ENCODE results near the gene PRKCE. TPM values are rescaled to one million over a fixed set of nuclear protein-coding genes. Genes with fewer than 3 reads are reported as not detected.

PRKCE gene
- total and polyA plus RNA-seq, 2 donors (not counting 1 experiment from before 2014, with no cell fraction given) = 23.6 to 271 TPM

- no peak for DNase-seq
- Histone ChIP-seq H3K36me3 (replicated peaks in 1 of 2; ENCODE audit: control extremely low read depth in 1 of 2, control insufficient read depth in 1 of 2, extremely low read depth in 1 of 2, insufficient read depth in 2 of 2, low read length in 1 of 2) (peaks cover 1 to 75% of the 10 kb centered on the region in 2 experiments), H2AFZ (ENCODE audit: insufficient read depth, low read depth, low read length, poor library complexity, severe bottlenecking) (no peak overlapping the region), H3K79me2 (ENCODE audit: control insufficient read depth, insufficient read depth, low read length) (no peaks in the 10 kb centered on the region), H3K4me1 (ENCODE audit: control insufficient read depth in 2 of 2, insufficient read depth in 2 of 2, low read length in 2 of 2) (no peaks in the 10 kb centered on the region), H4K20me1 (ENCODE audit: control insufficient read depth, insufficient read depth, low read length, poor library complexity, severe bottlenecking) (no peaks in the 10 kb centered on the region), H3K4me2 (replicated peaks; ENCODE audit: low read depth, low read length, poor library complexity, severe bottlenecking) (no peak overlapping the region), H3K4me3 (ENCODE audit: control extremely low read depth in 1 of 5, extremely low read depth in 1 of 5, insufficient read depth in 1 of 5, low read depth in 2 of 5, low read length in 4 of 5) (no peak overlapping the region), H3K27ac (ENCODE audit: low read length in 2 of 2) (no peak overlapping the region), H3K27me3 (replicated peaks in 1 of 4; ENCODE audit: control extremely low read depth in 1 of 4, control insufficient read depth in 3 of 4, insufficient read depth in 4 of 4, low read length in 3 of 4) (no peaks in the 10 kb centered on the region), H3K9me3 (ENCODE audit: control extremely low read depth in 1 of 3, control insufficient read depth in 2 of 3, insufficient read depth in 1 of 3, low read length in 2 of 3) (no peaks in the 10 kb centered on the region), H3K9ac (ENCODE audit: low read length) (no peak overlapping the region)
- TF ChIP-seq CTCF (IDR thresholded peaks at IDR 0.05) (no peak), EZH2 (IDR thresholded peaks at IDR 0.05; ENCODE audit: borderline replicate concordance, insufficient read depth, low read depth, low read length, poor library complexity, severe bottlenecking) (no peak)
- no peak overlapping the region for H3K4me3 Mint-ChIP-seq
- H3K27me3 Mint-ChIP-seq = no peaks in the 10 kb centered on the region
- POLR2A ChIA-PET = no interaction called here
- no peak overlapping the region for H3K27ac Mint-ChIP-seq
- H3K4me1 Mint-ChIP-seq = no peaks in the 10 kb centered on the region
- 100% methylated on average over 1 of the region's 4 CpGs for WGBS (ENCODE audit: insufficient coverage)
- intact Hi-C loops (cut with micrococcal nuclease) = no loop called here
- H3K9me3 Mint-ChIP-seq (ENCODE audit: insufficient read depth) = no peaks in the 10 kb centered on the region
- no peak for ATAC-seq (ENCODE audit: low read depth)
- CTCF ChIA-PET = no interaction called here
These were observed 507.2 kb downstream of the PRKCE start for GRCh38 chr2:46158661-46159060.

GRCh38 chr2:46160326-46160725 is 508.9 kb downstream of the PRKCE start:
- H3K4me3 ChIP-seq (ENCODE audit: control extremely low read depth in 1 of 5, extremely low read depth in 1 of 5, insufficient read depth in 1 of 5, low read depth in 2 of 5, low read length in 4 of 5) = no peak overlapping the region
- no peak overlapping the region for H3K9ac ChIP-seq (ENCODE audit: low read length)
- H3K79me2 ChIP-seq (ENCODE audit: control insufficient read depth, insufficient read depth, low read length) = no peaks in the 10 kb centered on the region
- H3K4me2 ChIP-seq (replicated peaks; ENCODE audit: low read depth, low read length, poor library complexity, severe bottlenecking) = no peak overlapping the region
- H4K20me1 ChIP-seq (ENCODE audit: control insufficient read depth, insufficient read depth, low read length, poor library complexity, severe bottlenecking) = no peaks in the 10 kb centered on the region
- H2AFZ ChIP-seq (ENCODE audit: insufficient read depth, low read depth, low read length, poor library complexity, severe bottlenecking) = no peak overlapping the region
- no peaks in the 10 kb centered on the region for H3K9me3 ChIP-seq (ENCODE audit: control extremely low read depth in 1 of 3, control insufficient read depth in 2 of 3, insufficient read depth in 1 of 3, low read length in 2 of 3)
- POLR2A ChIA-PET = no interaction called here
- H3K36me3 ChIP-seq (replicated peaks in 1 of 2; ENCODE audit: control extremely low read depth in 1 of 2, control insufficient read depth in 1 of 2, extremely low read depth in 1 of 2, insufficient read depth in 2 of 2, low read length in 1 of 2) = peaks cover 1 to 82% of the 10 kb centered on the region in 2 experiments
- H3K4me1 Mint-ChIP-seq = no peaks in the 10 kb centered on the region
- H3K4me1 ChIP-seq (ENCODE audit: control insufficient read depth in 2 of 2, insufficient read depth in 2 of 2, low read length in 2 of 2) = no peaks in the 10 kb centered on the region
- H3K27me3 Mint-ChIP-seq = no peaks in the 10 kb centered on the region
- no peaks in the 10 kb centered on the region for H3K27me3 ChIP-seq (replicated peaks in 1 of 4; ENCODE audit: control extremely low read depth in 1 of 4, control insufficient read depth in 3 of 4, insufficient read depth in 4 of 4, low read length in 3 of 4)
- WGBS (ENCODE audit: insufficient coverage) = 80% methylated on average over 6 of the region's 6 CpGs
- TF ChIP-seq EZH2 (IDR thresholded peaks at IDR 0.05; ENCODE audit: borderline replicate concordance, insufficient read depth, low read depth, low read length, poor library complexity, severe bottlenecking) (no peak), CTCF (IDR thresholded peaks at IDR 0.05) (no peak)
- no peaks in the 10 kb centered on the region for H3K9me3 Mint-ChIP-seq (ENCODE audit: insufficient read depth)
- no peak overlapping the region for H3K27ac Mint-ChIP-seq
- intact Hi-C loops (cut with micrococcal nuclease) = no loop called here
- DNase-seq = no peak
- H3K4me3 Mint-ChIP-seq = no peak overlapping the region
- CTCF ChIA-PET = no interaction called here
- no peak overlapping the region for H3K27ac ChIP-seq (ENCODE audit: low read length in 2 of 2)
- no peak for ATAC-seq (ENCODE audit: low read depth)
